Right renal pelvis (tissue), 4 donors: ENCODE results near the gene ARL5B. TPM values are rescaled to one million over a fixed set of nuclear protein-coding genes. Genes with fewer than 3 reads are reported as not detected.

Experiments
- DNase-seq, 4 donors: peaks; one replicate each; pipeline ENCODE4 v3.0.0-alpha.2; 2013; ENCODE audit warnings: low read depth in 4 of 4, low spot score in 3 of 4, missing footprints in 1 of 4
- polyA plus RNA-seq, 4 donors: library from polyadenylated mRNA; unstranded; fragments of 120-200 nt; gene quantifications; one replicate each; pipeline ENCODE4 v1.2.1, GENCODE V29; 2013; ENCODE audit not compliant: insufficient read length in 4 of 4

The ARL5B gene
- polyA plus RNA-seq, 4 donors: 39.4 to 53.7 (median 51.4) TPM

DNA sequence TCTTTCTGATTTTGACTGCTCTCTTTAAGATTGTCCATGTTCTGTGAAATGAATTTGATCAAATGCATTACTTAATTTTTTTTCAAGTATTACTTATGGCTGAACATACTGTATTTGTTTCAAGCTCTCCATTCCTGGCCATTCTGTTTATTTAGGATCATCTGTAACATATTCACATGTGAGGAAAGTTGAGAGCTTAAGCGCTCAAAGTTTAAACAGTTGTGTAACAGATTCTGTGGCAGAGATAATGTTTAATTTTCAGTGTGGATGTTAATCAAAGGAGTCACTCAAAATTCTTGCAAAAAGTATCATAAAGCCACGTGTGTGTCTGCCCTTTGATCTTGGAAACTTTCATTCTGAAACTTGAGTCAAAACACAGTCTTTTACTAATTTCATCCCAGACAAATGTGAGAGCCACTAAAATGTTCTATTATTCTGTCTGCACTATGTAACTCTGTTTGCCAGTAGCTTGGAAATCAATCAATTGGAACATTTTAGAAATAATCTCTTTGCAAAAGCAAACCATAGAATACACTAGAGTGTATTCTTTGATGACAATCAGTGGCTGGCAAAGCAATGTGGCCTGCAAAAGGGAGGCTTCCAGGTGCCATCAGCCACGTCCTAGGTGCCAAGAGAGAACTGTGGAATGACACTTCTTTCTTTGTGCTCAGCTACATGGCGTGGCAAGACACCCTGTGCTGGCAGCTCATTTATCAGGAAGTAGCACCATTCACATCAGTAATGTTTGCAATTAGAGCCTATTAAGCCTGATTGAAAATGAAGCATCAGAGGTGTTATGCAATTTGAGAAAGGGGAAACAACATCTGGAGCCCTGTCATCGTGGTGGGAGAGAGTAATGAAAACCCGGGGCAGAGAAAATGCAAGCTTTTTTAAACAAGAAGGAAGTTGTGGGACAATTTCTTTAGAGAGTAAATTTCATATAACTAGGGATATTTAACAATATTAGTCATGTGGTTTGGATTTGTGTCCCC lies 40.9 kb downstream of the ARL5B start:
- DNase-seq: no peak

DNA sequence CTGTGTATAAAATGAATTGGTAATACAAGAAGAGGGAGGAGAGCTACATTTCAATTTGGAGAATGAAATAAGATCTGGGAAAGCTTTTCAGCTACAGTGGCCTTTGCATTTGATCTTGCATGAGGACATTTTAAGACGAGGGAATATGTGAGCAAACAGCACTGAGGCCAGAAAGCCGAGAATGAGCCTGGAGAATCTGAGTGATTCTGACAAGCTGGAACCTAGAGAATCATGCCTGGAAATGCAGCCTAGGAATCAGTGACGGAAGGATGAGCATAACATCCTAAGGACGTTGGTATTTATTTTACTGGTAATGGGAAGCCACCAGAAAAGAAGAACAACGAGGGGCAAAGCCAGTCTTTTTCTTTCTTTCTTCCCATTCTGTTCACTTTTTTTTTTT lies 44.3 kb downstream of the ARL5B start:
- peak in 1 of 4 donors; percentile 12 for DNase-seq

GRCh38 chr10:18710201-18710653 lies 51.0 kb downstream of the ARL5B start:
- DNase-seq: no peak

DNA sequence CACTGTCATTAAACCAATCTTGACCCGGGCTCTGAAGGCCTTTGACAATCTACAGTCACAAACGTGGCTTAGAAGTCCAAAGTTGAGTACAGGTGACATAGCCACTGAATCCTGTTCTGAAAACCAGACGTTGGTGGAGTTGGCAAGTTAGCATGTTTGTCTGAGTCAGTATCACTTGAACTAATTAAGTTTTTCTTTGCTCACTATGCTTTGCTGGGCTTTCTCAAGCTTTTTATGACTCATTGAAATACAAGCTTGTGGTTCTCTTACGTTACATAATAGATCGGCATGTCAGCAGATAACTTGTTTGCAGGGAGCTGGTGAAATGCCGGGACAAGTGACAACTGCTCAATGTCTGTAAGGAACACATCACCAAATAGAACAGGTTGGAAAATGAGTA lies 53.8 kb downstream of the ARL5B start:
- DNase-seq: no peak

DNA sequence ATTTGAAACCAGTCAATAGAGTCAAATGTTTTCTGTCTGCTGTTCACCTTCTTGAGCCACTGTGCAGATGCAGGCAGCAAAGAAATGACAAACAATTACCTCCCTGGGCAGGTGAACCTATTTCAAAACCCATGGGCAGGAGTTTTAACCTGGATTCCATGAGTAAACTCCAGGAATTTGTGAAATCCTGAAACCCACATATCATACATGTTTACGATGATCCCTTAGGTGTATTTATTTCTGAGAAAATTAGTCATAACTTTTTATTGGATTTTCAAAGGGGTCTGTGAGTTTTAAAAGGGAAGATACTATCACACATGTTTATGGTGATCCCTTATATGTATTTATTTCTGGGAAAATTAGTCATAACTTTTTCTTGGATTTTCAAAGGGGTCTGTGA lies 59.8 kb downstream of the ARL5B start:
- no peak for DNase-seq

- no peak for DNase-seq
Observed at GRCh38 chr10:18719811-18720210, 60.6 kb downstream of the ARL5B start.

- DNase-seq: no peak
Observed at GRCh38 chr10:18721067-18721466, 61.8 kb downstream of the ARL5B start.

- no peak for DNase-seq
Observed at GRCh38 chr10:18723801-18724200, 64.6 kb downstream of the ARL5B start.

Other genes with a start within 250 kb of the ARL5B start
- gene NSUN6, start 7.8 kb upstream of the ARL5B start, polyA plus RNA-seq: 10 to 100 TPM; 21.6 to 32.4 (median 22.6) TPM